BLaER1 treated with 17β-estradiol and CSF1 and Interleukin-3, amounts not matched to agents 10 nM and 100 nM (cell line): ENCODE data around the gene MTHFD1.

Source experiments
- H3K27ac ChIP-seq, 11 experiments: shearing (Covaris generic); formaldehyde crosslinking; 2 replicates each; pipeline ENCODE4 v1.8.1; 2022
- H3K27me3 ChIP-seq, 11 experiments: shearing (Covaris generic); formaldehyde crosslinking; 2 replicates each; pipeline ENCODE4 v1.8.1; 2022
- H3K36me3 ChIP-seq, 11 experiments: shearing (Covaris generic); formaldehyde crosslinking; 2 replicates each; pipeline ENCODE4 v1.8.1; 2022
- H3K4me1 ChIP-seq, 10 experiments: shearing (Covaris generic); formaldehyde crosslinking; 2 replicates each; pipeline ENCODE4 v1.8.1; 2022
- H3K4me2 ChIP-seq, 11 experiments: shearing (Covaris generic); formaldehyde crosslinking; 2 replicates each; pipeline ENCODE4 v1.8.1; 2022
- H3K4me3 ChIP-seq, 10 experiments: shearing (Covaris generic); formaldehyde crosslinking; 2 replicates each; pipeline ENCODE4 v1.8.1; 2022
- H3K9ac ChIP-seq, 11 experiments: shearing (Covaris generic); formaldehyde crosslinking; 2 replicates each; pipeline ENCODE4 v1.8.1; 2022
- H3K9me3 ChIP-seq, 11 experiments: shearing (Covaris generic); formaldehyde crosslinking; replicated peaks in 1 of 11; 2 replicates each; pipeline ENCODE4 v1.8.1; 2022
- H4K20me1 ChIP-seq, 11 experiments: shearing (Covaris generic); formaldehyde crosslinking; 2 replicates each; pipeline ENCODE4 v1.8.1; 2022
- Cebpa-rat ChIP-seq, 11 experiments: shearing (Covaris generic); IDR thresholded peaks; 2 replicates each; pipeline ENCODE4 v1.8.1; 2022

Gene MTHFD1

GRCh38 chr14:64503434-64504309, 115.5 kb downstream of the MTHFD1 start, which contains the start of gene ZBTB25:
Gene ZBTB25 (minus strand): TSS chr14:64503838. CDS start chr14:64490533, 13,305 bp downstream.
- peak within 1 kb of the TSS; percentile 96 to 100 (median 100) for H3K9ac ChIP-seq
- H3K4me2 ChIP-seq, result peak within 1 kb of the TSS; percentile 91 to 99 (median 96)
- peaks cover 61 to 69% (median 65%) of the 10 kb centered on the region in 10 experiments for H3K4me1 ChIP-seq
- H3K27ac ChIP-seq, result peak within 1 kb of the TSS; percentile 99 to 100 (median 100)
- TF ChIP-seq Cebpa-rat (IDR thresholded peaks at IDR 0.05), result no peak
- peak within 1 kb of the TSS; percentile 81 to 98 (median 92) for H3K4me3 ChIP-seq
- no peaks in the 10 kb centered on the region for H3K27me3 ChIP-seq
- H4K20me1 ChIP-seq, result peaks cover 35 to 47% (median 36%) of the 10 kb centered on the region in 11 experiments
- H3K9me3 ChIP-seq, result no peaks in the 10 kb centered on the region
- H3K36me3 ChIP-seq, result peaks cover 0 to 13% (median 5%) of the 10 kb centered on the region in 11 experiments; a peak in 10 of 22 replicates

- Histone ChIP-seq H3K27me3 (no peaks in the 10 kb centered on the region), H3K27ac (peak within 1 kb of the TSS; percentile 99 to 100 (median 100)), H3K36me3 (peaks cover 0 to 9% (median 6%) of the 10 kb centered on the region in 11 experiments; a peak in 9 of 22 replicates), H3K4me2 (peak within 1 kb of the TSS; percentile 91 to 99 (median 96)), H4K20me1 (peaks cover 42 to 55% (median 43%) of the 10 kb centered on the region in 11 experiments), H3K9ac (peak within 1 kb of the TSS; percentile 96 to 100 (median 100)), H3K4me3 (peak within 1 kb of the TSS; percentile 81 to 98 (median 92)), H3K9me3 (no peaks in the 10 kb centered on the region), H3K4me1 (peaks cover 65 to 72% (median 69%) of the 10 kb centered on the region in 10 experiments)
- TF ChIP-seq Cebpa-rat (IDR thresholded peaks at IDR 0.05), result peak in 4 of 11 experiments; percentile 20 to 65 (median 39); a peak in 5 of 22 replicates
Measured at GRCh38 chr14:64504310-64504896, 116.2 kb downstream of the MTHFD1 start, which contains the start of gene ZBTB1. Gene ZBTB1 (plus strand): TSS chr14:64504770. CDS start chr14:64521505, 16,735 bp downstream.

- H3K27ac ChIP-seq, result peak overlapping the region; percentile 99 to 100 (median 100)
- no peaks in the 10 kb centered on the region for H3K27me3 ChIP-seq
- H3K4me3 ChIP-seq, result peak overlapping the region; percentile 81 to 98 (median 92)
- no peak for TF ChIP-seq Cebpa-rat (IDR thresholded peaks at IDR 0.05)
- peaks cover 64 to 71% (median 67%) of the 10 kb centered on the region in 10 experiments for H3K4me1 ChIP-seq
- H3K9ac ChIP-seq, result peak overlapping the region; percentile 96 to 100 (median 100)
- no peaks in the 10 kb centered on the region for H3K9me3 ChIP-seq
- H3K4me2 ChIP-seq, result peak overlapping the region; percentile 91 to 99 (median 96)
- peaks cover 48 to 62% (median 50%) of the 10 kb centered on the region in 11 experiments for H4K20me1 ChIP-seq
- peaks cover 0 to 9% (median 3%) of the 10 kb centered on the region in 11 experiments; a peak in 9 of 22 replicates for H3K36me3 ChIP-seq
Measured at GRCh38 chr14:64504897-64505794, 117.0 kb downstream of the MTHFD1 start.

- Histone ChIP-seq H3K36me3 (peaks cover 0 to 12% (median 5%) of the 10 kb centered on the region in 11 experiments; a peak in 12 of 22 replicates), H3K9me3 (no peaks in the 10 kb centered on the region), H3K4me2 (peak overlapping the region; percentile 91 to 99 (median 96)), H4K20me1 (peaks cover 61 to 69% (median 66%) of the 10 kb centered on the region in 11 experiments), H3K4me1 (peaks cover 62 to 71% (median 66%) of the 10 kb centered on the region in 10 experiments), H3K4me3 (peak overlapping the region; percentile 81 to 98 (median 92); a peak in 19 of 20 replicates), H3K27ac (peak overlapping the region in 10 of 11 experiments; percentile 99 to 100 (median 100); a peak in 17 of 22 replicates), H3K9ac (peak overlapping the region; percentile 96 to 100 (median 100); a peak in 21 of 22 replicates), H3K27me3 (no peaks in the 10 kb centered on the region)
- no peak for TF ChIP-seq Cebpa-rat (IDR thresholded peaks at IDR 0.05)
Measured at GRCh38 chr14:64506721-64507120, 118.6 kb downstream of the MTHFD1 start.

- Histone ChIP-seq H3K4me2 (peak overlapping the region; percentile 91 to 99 (median 96)), H3K4me3 (peak overlapping the region in 9 of 10 experiments; percentile 12 to 98 (median 92); a peak in 10 of 20 replicates), H3K27ac (peak overlapping the region in 1 of 11 experiments; percentile 100; a peak in 2 of 22 replicates), H3K9ac (peak overlapping the region in 8 of 11 experiments; percentile 9 to 100 (median 100); a peak in 11 of 22 replicates), H3K9me3 (no peaks in the 10 kb centered on the region), H3K27me3 (no peaks in the 10 kb centered on the region), H3K36me3 (peaks cover 0 to 19% (median 11%) of the 10 kb centered on the region in 11 experiments; a peak in 13 of 22 replicates), H4K20me1 (peaks cover 70 to 75% (median 74%) of the 10 kb centered on the region in 11 experiments), H3K4me1 (peaks cover 56 to 71% (median 65%) of the 10 kb centered on the region in 10 experiments)
- no peak for TF ChIP-seq Cebpa-rat (IDR thresholded peaks at IDR 0.05)
Measured at GRCh38 chr14:64507376-64508156, 119.4 kb downstream of the MTHFD1 start.

GRCh38 chr14:64508215-64508776, 120.1 kb downstream of the MTHFD1 start:
- H3K9ac ChIP-seq, result peak overlapping the region in 1 of 11 experiments; percentile 100; a peak in 1 of 22 replicates

GRCh38 chr14:64509036-64509435, 120.9 kb downstream of the MTHFD1 start:
- Histone ChIP-seq H3K36me3 (peaks cover under 1 to 33% (median 17%) of the 10 kb centered on the region in 11 experiments; a peak in 17 of 22 replicates), H3K27ac (no peak overlapping the region), H3K4me3 (peak overlapping the region in 2 of 10 experiments; percentile 2 to 3; a peak in 2 of 20 replicates), H3K9ac (no peak overlapping the region), H3K4me1 (peaks cover 54 to 79% (median 63%) of the 10 kb centered on the region in 10 experiments), H4K20me1 (peaks cover 85 to 89% (median 89%) of the 10 kb centered on the region in 11 experiments), H3K9me3 (no peaks in the 10 kb centered on the region), H3K4me2 (peak overlapping the region; percentile 22 to 97 (median 51); a peak in 19 of 22 replicates), H3K27me3 (no peaks in the 10 kb centered on the region)
- TF ChIP-seq Cebpa-rat (IDR thresholded peaks at IDR 0.05), result no peak

More at GRCh38 chr14:64508215-64508776, 120.1 kb downstream of the MTHFD1 start:
- no peaks in the 10 kb centered on the region for H3K9me3 ChIP-seq
- peaks cover 77 to 82% (median 82%) of the 10 kb centered on the region in 11 experiments for H4K20me1 ChIP-seq
- H3K36me3 ChIP-seq, result peaks cover 0 to 26% (median 15%) of the 10 kb centered on the region in 11 experiments; a peak in 15 of 22 replicates
- H3K27me3 ChIP-seq, result no peaks in the 10 kb centered on the region
- TF ChIP-seq Cebpa-rat (IDR thresholded peaks at IDR 0.05), result no peak
- peaks cover 54 to 72% (median 63%) of the 10 kb centered on the region in 10 experiments for H3K4me1 ChIP-seq
- peak overlapping the region; percentile 91 to 99 (median 96); a peak in 21 of 22 replicates for H3K4me2 ChIP-seq
- peak overlapping the region in 2 of 10 experiments; percentile 38 to 81; a peak in 2 of 20 replicates for H3K4me3 ChIP-seq
- 0 out of 22 replicates have a peak overlapping the region, but pooled peaks of 1 of the 11 experiments have one; percentile 1 for H3K27ac ChIP-seq
